Natural killer cell (primary cell): Measurements from ENCODE around the gene TPRG1. TPM values are rescaled to one million over a fixed set of nuclear protein-coding genes. Genes with fewer than 3 reads are reported as not detected.

ENCODE experiments used
- ATAC-seq, 3 donors: fragments of 150-1000 bp in 2 of 3; fragments of 200-7000 bp in 1 of 3; cut with Tn5 transposase; 1 replicate in 1 of 3; 2 replicates in 2 of 3; pipeline ENCODE4 v1.10.0; 2021; ENCODE audit warnings: mild to moderate bottlenecking in 2 of 3, moderate library complexity in 2 of 3
- DNase-seq, 2 donors: peaks; one replicate each; pipeline versions ENCODE4 v3.0.0 to v3.0.0-alpha.2; 2013 to 2021; ENCODE audit warnings: mixed read lengths in 1 of 2
- H3K27ac ChIP-seq: one replicate; pipeline ENCODE4 v1.5.1; 2013; ENCODE audit warnings: mild to moderate bottlenecking, low read length
- H3K27me3 ChIP-seq: one replicate; pipeline ENCODE4 v1.6.1; 2013; ENCODE audit warnings: low read length; ENCODE audit not compliant: control insufficient read depth, insufficient read depth
- H3K36me3 ChIP-seq: one replicate; pipeline ENCODE4 v1.6.1; 2013; ENCODE audit warnings: low read length; ENCODE audit not compliant: control insufficient read depth, insufficient read depth
- H3K4me1 ChIP-seq: one replicate; pipeline ENCODE4 v1.6.1; 2013; ENCODE audit warnings: low read length; ENCODE audit not compliant: control insufficient read depth, insufficient read depth
- H3K4me3 ChIP-seq: one replicate; pipeline ENCODE4 v1.5.1; 2013; ENCODE audit warnings: low read length
- H3K9me3 ChIP-seq: one replicate; pipeline ENCODE4 v1.6.1; 2013; ENCODE audit warnings: low read length; ENCODE audit not compliant: control insufficient read depth, insufficient read depth
- H3K27ac Mint-ChIP-seq, 2 donors: one replicate each; pipeline ENCODE4 v1.8.0; 2022; ENCODE audit warnings: mild to moderate bottlenecking in 2 of 2, mixed read lengths in 2 of 2, moderate library complexity in 1 of 2
- H3K27me3 Mint-ChIP-seq, 2 donors: one replicate each; pipeline ENCODE4 v1.8.0; 2022; ENCODE audit warnings: low read depth in 2 of 2, mixed read lengths in 2 of 2
- H3K36me3 Mint-ChIP-seq: one replicate; pipeline ENCODE4 v1.8.0; 2022; ENCODE audit warnings: mixed read lengths
- H3K4me1 Mint-ChIP-seq, 2 donors: one replicate each; pipeline ENCODE4 v1.8.0; 2022; ENCODE audit warnings: mixed read lengths in 2 of 2
- H3K4me3 Mint-ChIP-seq: one replicate; pipeline ENCODE4 v1.8.0; 2022; ENCODE audit warnings: mild to moderate bottlenecking, moderate library complexity, mixed read lengths
- H3K9me3 Mint-ChIP-seq, 2 donors: one replicate each; pipeline ENCODE4 v1.8.0; 2022; ENCODE audit warnings: mixed read lengths in 2 of 2
- WGBS: methylation state at CpG from one replicate; pipeline ENCODE4 v1.1.7; 2013; ENCODE audit warnings: missing lambda C conversion rate; ENCODE audit not compliant: insufficient coverage; 5-methylcytosine and 5-hydroxymethylcytosine counted together
- intact Hi-C: fragments of 100-400 bp; cut with micrococcal nuclease; formaldehyde crosslinking; loops from one replicate; pipeline ENCODE4 v1.14.2; 2022
- total RNA-seq, 4 donors: library from RNA; stranded (reverse); fragments of 120-200 nt in 1 of 4; gene quantifications; one replicate each; pipeline versions ENCODE4 v1.2.3 to v1.2.4, GENCODE V29; 2013 to 2022
- TF ChIP-seq, protein P1 (sequence below): fragments of 200-600 bp; IDR thresholded peaks from one replicate; pipeline ENCODE4 v1.8.0; 2022; ENCODE audit warnings: antibody characterized with exemption

TPRG1 gene
- total RNA-seq, 3 donors from 2014 or later (not counting 1 experiment from before 2014, with no cell fraction given): 1.3 to 4.6 (median 1.9) TPM

- WGBS: 40% methylated on average over 4 of the region's 5 CpGs
- no peaks in the 10 kb centered on the region for H3K36me3 ChIP-seq
- intact Hi-C loops: no loop called here
- H3K36me3 Mint-ChIP-seq: no peaks in the 10 kb centered on the region
- no peak for DNase-seq
- no peak overlapping the region for H3K27ac ChIP-seq
- no peak overlapping the region for H3K27ac Mint-ChIP-seq
- TF ChIP-seq, protein P1, sequence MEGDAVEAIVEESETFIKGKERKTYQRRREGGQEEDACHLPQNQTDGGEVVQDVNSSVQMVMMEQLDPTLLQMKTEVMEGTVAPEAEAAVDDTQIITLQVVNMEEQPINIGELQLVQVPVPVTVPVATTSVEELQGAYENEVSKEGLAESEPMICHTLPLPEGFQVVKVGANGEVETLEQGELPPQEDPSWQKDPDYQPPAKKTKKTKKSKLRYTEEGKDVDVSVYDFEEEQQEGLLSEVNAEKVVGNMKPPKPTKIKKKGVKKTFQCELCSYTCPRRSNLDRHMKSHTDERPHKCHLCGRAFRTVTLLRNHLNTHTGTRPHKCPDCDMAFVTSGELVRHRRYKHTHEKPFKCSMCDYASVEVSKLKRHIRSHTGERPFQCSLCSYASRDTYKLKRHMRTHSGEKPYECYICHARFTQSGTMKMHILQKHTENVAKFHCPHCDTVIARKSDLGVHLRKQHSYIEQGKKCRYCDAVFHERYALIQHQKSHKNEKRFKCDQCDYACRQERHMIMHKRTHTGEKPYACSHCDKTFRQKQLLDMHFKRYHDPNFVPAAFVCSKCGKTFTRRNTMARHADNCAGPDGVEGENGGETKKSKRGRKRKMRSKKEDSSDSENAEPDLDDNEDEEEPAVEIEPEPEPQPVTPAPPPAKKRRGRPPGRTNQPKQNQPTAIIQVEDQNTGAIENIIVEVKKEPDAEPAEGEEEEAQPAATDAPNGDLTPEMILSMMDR: no peak
- no peak for ATAC-seq
- no peaks in the 10 kb centered on the region for H3K9me3 Mint-ChIP-seq
- H3K4me3 Mint-ChIP-seq: no peak overlapping the region
- H3K27me3 ChIP-seq: no peaks in the 10 kb centered on the region
- no peaks in the 10 kb centered on the region for H3K9me3 ChIP-seq
- no peaks in the 10 kb centered on the region for H3K4me1 ChIP-seq
- H3K4me1 Mint-ChIP-seq: no peaks in the 10 kb centered on the region
- peaks cover 0 to 10% of the 10 kb centered on the region in 2 donors for H3K27me3 Mint-ChIP-seq
- no peak overlapping the region for H3K4me3 ChIP-seq
These were observed 57.5 kb downstream of the TPRG1 start for GRCh38 chr3:189229196-189229828.

DNA sequence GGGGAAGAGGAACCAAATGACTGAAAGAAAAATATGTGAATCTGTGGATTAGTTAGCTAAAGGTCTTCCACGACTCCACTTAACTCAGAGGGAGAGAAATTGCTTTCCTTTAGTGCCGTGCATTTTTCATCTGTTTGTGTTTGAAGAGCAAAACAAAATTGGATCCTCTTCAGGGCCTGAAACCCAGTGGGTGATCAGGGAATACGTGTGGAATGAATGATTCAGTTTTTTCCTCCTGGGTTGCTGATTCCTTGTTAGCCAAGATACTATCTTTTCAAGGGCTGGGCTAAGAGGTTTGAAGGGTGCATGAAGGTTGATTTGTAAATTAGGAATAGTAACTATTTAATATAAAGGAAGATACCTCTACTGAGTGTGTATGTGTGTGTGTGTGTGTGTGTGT, 61.0 kb downstream of the TPRG1 start:
- H3K4me3 Mint-ChIP-seq: no peak overlapping the region
- no peak overlapping the region for H3K4me3 ChIP-seq
- DNase-seq (no peak), ATAC-seq (no peak)
- H3K27me3 ChIP-seq: no peaks in the 10 kb centered on the region
- no peaks in the 10 kb centered on the region for H3K9me3 Mint-ChIP-seq
- 78% methylated on average over 3 of the region's 3 CpGs for WGBS
- TF ChIP-seq, protein P1: no peak
- H3K9me3 ChIP-seq: no peaks in the 10 kb centered on the region
- no peaks in the 10 kb centered on the region for H3K36me3 Mint-ChIP-seq
- no peak overlapping the region for H3K27ac Mint-ChIP-seq
- H3K27ac ChIP-seq: no peak overlapping the region
- H3K27me3 Mint-ChIP-seq: peaks cover 11 to 12% of the 10 kb centered on the region in 2 donors
- intact Hi-C loops: no loop called here
- no peaks in the 10 kb centered on the region for H3K36me3 ChIP-seq
- no peaks in the 10 kb centered on the region for H3K4me1 Mint-ChIP-seq
- H3K4me1 ChIP-seq: no peaks in the 10 kb centered on the region

DNA sequence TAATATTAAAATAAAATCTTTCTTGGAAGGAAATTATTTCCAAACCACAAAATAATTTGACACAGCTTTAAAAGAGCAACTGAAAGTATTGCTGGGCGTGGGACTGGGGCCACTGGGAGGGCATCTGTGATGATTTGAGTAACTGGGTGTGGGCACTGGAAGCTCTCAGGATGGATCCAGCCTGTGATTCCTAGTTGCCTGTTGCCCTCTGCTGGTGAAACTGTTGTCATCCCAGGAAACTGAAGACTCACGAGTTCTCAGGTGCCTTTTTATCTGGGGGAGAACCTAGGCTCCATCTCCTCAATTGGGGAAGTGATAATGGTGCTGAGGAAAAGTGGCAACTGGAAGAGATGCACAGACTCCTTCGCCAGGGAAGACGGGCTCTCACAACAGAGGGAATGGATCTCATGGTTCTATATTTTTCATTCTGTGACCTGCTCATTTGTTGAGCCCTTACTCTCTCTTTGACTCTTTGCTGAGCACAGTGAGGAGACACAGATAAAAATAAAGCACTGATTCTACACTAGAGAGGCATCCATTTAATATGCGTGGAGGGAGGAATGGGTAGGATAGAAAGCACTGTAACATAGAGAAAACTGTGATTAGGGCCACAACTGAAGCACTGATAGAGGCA, 61.6 kb downstream of the TPRG1 start:
- ATAC-seq (no peak), DNase-seq (peak in 1 of 2 donors; percentile 26)
- Histone ChIP-seq H3K9me3 (no peaks in the 10 kb centered on the region), H3K4me3 (no peak overlapping the region), H3K4me1 (no peaks in the 10 kb centered on the region), H3K27ac (no peak overlapping the region), H3K27me3 (no peaks in the 10 kb centered on the region), H3K36me3 (no peaks in the 10 kb centered on the region)
- no peak overlapping the region for H3K27ac Mint-ChIP-seq
- no peaks in the 10 kb centered on the region for H3K4me1 Mint-ChIP-seq
- WGBS: 65% methylated on average over 5 of the region's 5 CpGs
- no peaks in the 10 kb centered on the region for H3K9me3 Mint-ChIP-seq
- TF ChIP-seq, protein P1: no peak
- intact Hi-C loops: no loop called here
- H3K27me3 Mint-ChIP-seq: peaks cover 11 to 12% of the 10 kb centered on the region in 2 donors
- H3K36me3 Mint-ChIP-seq: no peaks in the 10 kb centered on the region
- no peak overlapping the region for H3K4me3 Mint-ChIP-seq
